BE2C (cell line): ENCODE results near the gene MYO6.

Experiments
- DNase-seq: peaks from one replicate; pipeline ENCODE4 v3.0.0-alpha.2; 2020
- H3K27me3 ChIP-seq: fragments of 250-450 bp; sonication (Bioruptor Pico); 2 replicates; pipeline ENCODE4 v1.5.1; 2020; ENCODE audit warnings: mild to moderate bottlenecking
- H3K36me3 ChIP-seq: fragments of 250-450 bp; sonication (Bioruptor Pico); 2 replicates; pipeline ENCODE4 v1.5.1; 2020; ENCODE audit warnings: mild to moderate bottlenecking
- H3K4me1 ChIP-seq: fragments of 250-450 bp; sonication (Bioruptor Pico); 2 replicates; pipeline ENCODE4 v1.5.1; 2020
- H3K4me3 ChIP-seq: 2 replicates; pipeline ENCODE4 v1.5.1; 2011; ENCODE audit warnings: low read depth, low read length
- H3K9me3 ChIP-seq: fragments of 250-450 bp; sonication (Bioruptor Pico); 2 replicates; pipeline ENCODE4 v1.5.1; 2020
- CTCF ChIP-seq: IDR thresholded peaks from 2 replicates; pipeline ENCODE4 v1.5.1; 2012; ENCODE audit warnings: mild to moderate bottlenecking, low read depth, low read length

MYO6 gene

DNA sequence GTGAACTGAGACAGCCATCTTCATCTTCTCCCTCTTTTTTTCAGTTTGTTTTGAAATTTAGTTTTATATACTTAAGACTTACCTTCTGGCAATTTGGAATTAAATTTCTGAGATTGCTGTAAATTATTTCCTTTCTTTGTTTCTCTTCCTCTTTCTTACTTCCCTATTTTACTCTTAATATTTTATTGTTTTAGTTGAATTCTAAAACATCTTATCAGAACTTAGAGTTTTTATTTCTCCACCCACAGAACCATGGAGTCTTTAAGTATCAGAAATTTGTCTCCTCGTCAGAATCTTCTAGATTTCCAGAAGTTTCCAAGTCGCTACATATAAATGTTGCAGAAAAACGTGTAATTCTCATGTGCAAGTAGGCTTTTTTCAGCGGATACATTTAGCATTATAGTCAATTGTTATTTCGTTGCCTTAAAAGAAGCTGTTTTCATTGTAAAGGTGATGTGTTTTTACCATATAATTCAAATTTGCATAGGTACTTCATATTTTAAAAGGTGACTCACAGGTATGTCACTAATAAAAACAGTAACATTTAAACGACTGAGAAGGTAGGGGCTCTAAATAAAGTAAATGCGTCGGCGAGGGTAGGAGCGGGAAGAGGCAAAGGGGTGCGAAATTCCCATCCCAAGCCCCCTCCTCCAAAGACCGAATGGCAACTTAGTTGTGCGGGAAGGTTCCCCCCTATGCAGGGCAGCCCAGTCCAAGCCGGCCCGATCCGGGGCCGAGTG lies 866 bp upstream of the MYO6 start:
- Histone ChIP-seq H3K27me3 (peaks cover 51% of the 10 kb centered on the region), H3K36me3 (no peaks in the 10 kb centered on the region), H3K9me3 (no peaks in the 10 kb centered on the region), H3K4me3 (peak overlapping the region; percentile 69), H3K4me1 (no peaks in the 10 kb centered on the region)
- no peak for DNase-seq
- TF ChIP-seq CTCF, result no peak

DNA sequence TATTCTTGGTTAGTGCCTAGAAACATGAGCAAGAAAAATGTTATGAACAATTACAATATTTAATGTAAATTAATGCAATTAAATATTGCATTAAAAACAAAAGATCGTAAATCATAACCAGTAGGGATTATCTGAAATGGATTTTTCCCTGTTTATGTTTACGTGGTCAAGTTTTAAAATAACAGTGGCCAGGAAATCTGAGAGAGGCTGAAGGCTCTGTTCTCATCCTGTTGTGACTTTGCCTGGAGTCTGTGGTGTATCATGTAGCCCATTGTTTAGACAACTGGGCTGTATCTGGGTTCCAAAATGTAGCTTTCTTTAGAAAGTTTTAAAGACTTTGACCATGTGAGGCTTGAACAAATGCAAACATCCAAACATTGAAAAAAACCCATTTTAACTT lies 2.4 kb downstream of the MYO6 start:
- no peak for TF ChIP-seq CTCF
- H3K36me3 ChIP-seq, result no peaks in the 10 kb centered on the region
- no peak overlapping the region for H3K4me3 ChIP-seq
- no peak for DNase-seq
- peaks cover 48% of the 10 kb centered on the region for H3K27me3 ChIP-seq
- no peaks in the 10 kb centered on the region for H3K9me3 ChIP-seq
- H3K4me1 ChIP-seq, result no peaks in the 10 kb centered on the region

DNA sequence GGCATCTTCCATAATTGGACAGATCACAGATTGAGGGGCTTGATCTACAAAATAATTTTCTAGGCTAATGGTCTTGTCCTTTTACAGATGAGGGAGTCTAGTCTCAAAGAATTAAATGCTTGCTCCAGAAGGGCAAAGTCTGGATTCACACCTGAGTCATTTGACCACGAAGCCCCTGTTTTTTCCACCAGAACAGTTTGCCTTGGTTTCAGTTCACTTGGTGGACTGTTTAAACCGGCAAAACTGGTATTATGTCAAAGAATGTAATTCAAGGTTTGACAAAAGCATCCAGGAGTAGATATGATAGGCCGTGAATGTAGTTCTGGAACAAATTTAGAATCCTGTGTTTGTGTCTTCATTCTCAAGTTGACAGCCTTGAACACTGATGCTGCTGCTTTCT lies 3.3 kb downstream of the MYO6 start:
- peaks cover 47% of the 10 kb centered on the region for H3K27me3 ChIP-seq
- H3K36me3 ChIP-seq, result no peaks in the 10 kb centered on the region
- H3K9me3 ChIP-seq, result no peaks in the 10 kb centered on the region
- no peak for TF ChIP-seq CTCF
- H3K4me1 ChIP-seq, result no peaks in the 10 kb centered on the region
- no peak overlapping the region for H3K4me3 ChIP-seq
- no peak for DNase-seq

GRCh38 chr6:75755704-75756103 lies 6.7 kb downstream of the MYO6 start:
- no peaks in the 10 kb centered on the region for H3K4me1 ChIP-seq
- H3K4me3 ChIP-seq, result no peak overlapping the region
- no peaks in the 10 kb centered on the region for H3K9me3 ChIP-seq
- TF ChIP-seq CTCF, result no peak
- no peaks in the 10 kb centered on the region for H3K36me3 ChIP-seq
- peaks cover 13% of the 10 kb centered on the region for H3K27me3 ChIP-seq
- no peak for DNase-seq

GRCh38 chr6:75757295-75757694 lies 8.3 kb downstream of the MYO6 start:
- Histone ChIP-seq H3K4me3 (no peak overlapping the region), H3K9me3 (no peaks in the 10 kb centered on the region), H3K27me3 (peaks cover 7% of the 10 kb centered on the region; the same call in 1 of the 2 replicates), H3K36me3 (no peaks in the 10 kb centered on the region), H3K4me1 (no peaks in the 10 kb centered on the region)
- DNase-seq, result no peak
- no peak for TF ChIP-seq CTCF

DNA sequence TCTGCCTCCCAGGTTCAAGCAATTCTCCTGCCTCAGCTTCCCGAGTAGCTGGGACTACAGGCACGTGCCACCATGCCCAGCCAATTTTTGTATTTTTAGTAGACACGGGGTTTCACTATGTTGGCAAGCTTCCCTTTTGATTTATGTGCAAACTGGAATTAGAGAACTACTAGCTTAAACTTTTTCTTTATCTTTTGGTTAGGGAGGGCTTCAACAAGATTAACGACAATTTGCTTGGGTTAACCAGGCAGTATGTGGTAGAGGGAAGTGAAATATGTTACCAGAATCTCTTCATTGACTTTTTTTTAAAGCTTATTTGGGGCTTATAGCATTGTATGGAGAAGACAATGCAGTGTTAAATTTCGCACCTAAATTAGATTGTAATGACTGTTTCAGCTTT lies 9.0 kb downstream of the MYO6 start:
- Histone ChIP-seq H3K4me1 (no peaks in the 10 kb centered on the region), H3K36me3 (no peaks in the 10 kb centered on the region), H3K4me3 (no peak overlapping the region), H3K27me3 (peaks cover 7% of the 10 kb centered on the region; the same call in 1 of the 2 replicates), H3K9me3 (no peaks in the 10 kb centered on the region)
- no peak for DNase-seq
- TF ChIP-seq CTCF, result no peak
